ENCODE data around the gene TMEM79. TPM values are rescaled to one million over a fixed set of nuclear protein-coding genes. Genes with fewer than 3 reads are reported as not detected.

Gene TMEM79
- total and polyA plus RNA-seq, 2 experiments from 2014 or later = 0.97 to 1.5 TPM

DNA sequence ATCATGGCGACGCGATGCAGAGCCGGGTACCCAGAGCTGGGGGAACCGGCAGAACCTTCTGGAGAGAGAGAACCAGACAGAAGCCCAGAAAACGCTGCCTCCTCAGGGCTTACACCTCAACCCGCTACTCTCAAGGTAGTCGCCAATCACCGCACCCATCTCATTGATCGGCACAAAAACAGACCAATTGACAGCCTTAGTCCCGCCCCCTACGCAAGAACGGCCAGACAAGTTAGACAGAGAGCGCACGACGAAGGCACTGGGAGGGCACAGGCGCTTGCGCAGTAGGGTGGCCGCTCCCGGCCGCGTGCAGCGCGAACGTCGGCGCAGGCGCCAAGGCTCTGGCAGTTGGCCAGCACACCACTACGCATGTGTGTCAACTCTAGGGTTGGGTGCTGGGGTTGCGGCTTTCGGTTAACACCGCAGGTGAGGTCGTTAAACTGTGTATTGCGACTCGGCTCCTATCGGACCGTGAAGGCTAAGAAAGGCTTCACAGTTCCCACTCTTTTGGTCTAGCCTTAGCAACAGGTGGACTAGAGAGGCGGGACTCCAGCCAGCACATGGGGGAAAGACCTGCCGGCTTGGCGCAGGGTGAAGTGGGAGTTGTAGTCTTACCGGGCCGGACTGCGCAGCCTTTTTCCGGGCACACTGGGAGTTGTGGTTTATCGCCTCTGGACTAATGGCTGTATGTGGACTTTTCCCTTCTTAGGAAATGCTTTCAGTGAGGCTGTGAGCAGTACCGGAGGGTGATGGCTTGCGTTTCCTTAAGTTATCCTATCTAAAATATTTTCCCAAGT, 54.3 kb downstream of the TMEM79 start, which contains the start of the genes CCT3 and TSACC (continued):
- TF ChIP-seq ZNF462 (CRISPR knock-in tag; IDR thresholded peaks at IDR 0.05) (no peak), EZH2 (IDR thresholded peaks at IDR 0.05; ENCODE audit: low read depth, unreplicated experiment) (no peak), STAT1 (IDR thresholded peaks at IDR 0.05; ENCODE audit: unreplicated experiment) (no peak), CREB1 (CRISPR knock-in tag; IDR thresholded peaks at IDR 0.05; ENCODE audit: low read depth) (peak; percentile 91), NANOG (IDR thresholded peaks at IDR 0.05; ENCODE audit: borderline replicate concordance) (no peak), POLR2AphosphoS5 (IDR thresholded peaks at IDR 0.05; ENCODE audit: low read depth) (peak; percentile 89), EZH2phosphoT487 (IDR thresholded peaks at IDR 0.05; ENCODE audit: unreplicated experiment) (no peak), ZNF331 (CRISPR knock-in tag; IDR thresholded peaks at IDR 0.05; ENCODE audit: low read depth) (no peak)
- TF ChIP-seq, protein P1, sequence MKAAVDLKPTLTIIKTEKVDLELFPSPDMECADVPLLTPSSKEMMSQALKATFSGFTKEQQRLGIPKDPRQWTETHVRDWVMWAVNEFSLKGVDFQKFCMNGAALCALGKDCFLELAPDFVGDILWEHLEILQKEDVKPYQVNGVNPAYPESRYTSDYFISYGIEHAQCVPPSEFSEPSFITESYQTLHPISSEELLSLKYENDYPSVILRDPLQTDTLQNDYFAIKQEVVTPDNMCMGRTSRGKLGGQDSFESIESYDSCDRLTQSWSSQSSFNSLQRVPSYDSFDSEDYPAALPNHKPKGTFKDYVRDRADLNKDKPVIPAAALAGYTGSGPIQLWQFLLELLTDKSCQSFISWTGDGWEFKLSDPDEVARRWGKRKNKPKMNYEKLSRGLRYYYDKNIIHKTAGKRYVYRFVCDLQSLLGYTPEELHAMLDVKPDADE (IDR thresholded peaks at IDR 0.05) = peak; percentile 97

Other genes with a start within 250 kb of the TMEM79 start
- 28.4 and 30.5 TPM in 2 replicates for gene UBQLN4, start 230.5 kb upstream of the TMEM79 start, total RNA-seq (2014; rRNA removed; shearing (Covaris generic))
- 10.0 and 11.2 TPM in 2 replicates for gene UBQLN4, start 230.5 kb upstream of the TMEM79 start, polyA plus RNA-seq (2016; fragmentation: Nextera tagmentation; extraction: Ambion mirVana)
- gene LAMTOR2, start 229.5 kb upstream of the TMEM79 start, total RNA-seq (2014; rRNA removed; shearing (Covaris generic)) = 35.2 and 67.3 TPM in 2 replicates
- 108 and 113 TPM in 2 replicates for gene LAMTOR2, start 229.5 kb upstream of the TMEM79 start, polyA plus RNA-seq (2016; fragmentation: Nextera tagmentation; extraction: Ambion mirVana)
- 21.3 and 30.0 TPM in 2 replicates for gene RAB25, start 223.2 kb upstream of the TMEM79 start, total RNA-seq (2014; rRNA removed; shearing (Covaris generic))
- gene RAB25, start 223.2 kb upstream of the TMEM79 start, polyA plus RNA-seq (2016; fragmentation: Nextera tagmentation; extraction: Ambion mirVana) = 42.7 and 47.3 TPM in 2 replicates
- 31.5 and 38.1 TPM in 2 replicates for gene MEX3A, start 201.9 kb upstream of the TMEM79 start, total RNA-seq (2014; rRNA removed; shearing (Covaris generic))
- gene MEX3A, start 201.9 kb upstream of the TMEM79 start, polyA plus RNA-seq (2016; fragmentation: Nextera tagmentation; extraction: Ambion mirVana) = 18.5 and 19.7 TPM in 2 replicates
- gene LMNA, start 169.6 kb upstream of the TMEM79 start, total RNA-seq (2014; rRNA removed; shearing (Covaris generic)) = 56.3 and 68.9 TPM in 2 replicates
- gene LMNA, start 169.6 kb upstream of the TMEM79 start, polyA plus RNA-seq (2016; fragmentation: Nextera tagmentation; extraction: Ambion mirVana) = 35.5 and 38.9 TPM in 2 replicates
- 17.0 and 20.2 TPM in 2 replicates for gene SEMA4A, start 130.7 kb upstream of the TMEM79 start, total RNA-seq (2014; rRNA removed; shearing (Covaris generic))
- 5.5 and 5.6 TPM in 2 replicates for gene SEMA4A, start 130.7 kb upstream of the TMEM79 start, polyA plus RNA-seq (2016; fragmentation: Nextera tagmentation; extraction: Ambion mirVana)
- gene SLC25A44, start 90.2 kb upstream of the TMEM79 start, total RNA-seq (2014; rRNA removed; shearing (Covaris generic)) = 19.9 and 25.1 TPM in 2 replicates
- 7.0 and 7.6 TPM in 2 replicates for gene SLC25A44, start 90.2 kb upstream of the TMEM79 start, polyA plus RNA-seq (2016; fragmentation: Nextera tagmentation; extraction: Ambion mirVana)
- gene PMF1, start 71.3 kb upstream of the TMEM79 start, total RNA-seq (2014; rRNA removed; shearing (Covaris generic)) = 86.1 and 112 TPM in 2 replicates
- 118 and 120 TPM in 2 replicates for gene PMF1, start 71.3 kb upstream of the TMEM79 start, polyA plus RNA-seq (2016; fragmentation: Nextera tagmentation; extraction: Ambion mirVana)
- 0.42 and 2.7 TPM in 2 replicates for gene BGLAP, start 42.1 kb upstream of the TMEM79 start, total RNA-seq (2014; rRNA removed; shearing (Covaris generic))
- 0.36 and 1.2 TPM in 2 replicates for gene BGLAP, start 42.1 kb upstream of the TMEM79 start, polyA plus RNA-seq (2016; fragmentation: Nextera tagmentation; extraction: Ambion mirVana)
- gene PAQR6, start 36.3 kb upstream of the TMEM79 start, total RNA-seq (2014; rRNA removed; shearing (Covaris generic)) = 3.3 and 4.2 TPM in 2 replicates
- 2.4 and 2.6 TPM in 2 replicates for gene PAQR6, start 36.3 kb upstream of the TMEM79 start, polyA plus RNA-seq (2016; fragmentation: Nextera tagmentation; extraction: Ambion mirVana)
- 109 and 118 TPM in 2 replicates for gene SMG5, start 1.5 kb upstream of the TMEM79 start, total RNA-seq (2014; rRNA removed; shearing (Covaris generic))
- 21.3 and 25.9 TPM in 2 replicates for gene SMG5, start 1.5 kb upstream of the TMEM79 start, polyA plus RNA-seq (2016; fragmentation: Nextera tagmentation; extraction: Ambion mirVana)
- gene GLMP, start 11.4 kb downstream of the TMEM79 start, total RNA-seq (2014; rRNA removed; shearing (Covaris generic)) = 41.9 and 50.5 TPM in 2 replicates
- gene GLMP, start 11.4 kb downstream of the TMEM79 start, polyA plus RNA-seq (2016; fragmentation: Nextera tagmentation; extraction: Ambion mirVana) = 32.3 and 33.6 TPM in 2 replicates
- not detected in 2 replicates for gene VHLL, start 15.0 kb downstream of the TMEM79 start, total RNA-seq (2014; rRNA removed; shearing (Covaris generic))
- not detected in 2 replicates for gene VHLL, start 15.0 kb downstream of the TMEM79 start, polyA plus RNA-seq (2016; fragmentation: Nextera tagmentation; extraction: Ambion mirVana)
- gene CCT3, start 54.0 kb downstream of the TMEM79 start, total RNA-seq (2014; rRNA removed; shearing (Covaris generic)) = 526 and 618 TPM in 2 replicates
- 405 and 410 TPM in 2 replicates for gene CCT3, start 54.0 kb downstream of the TMEM79 start, polyA plus RNA-seq (2016; fragmentation: Nextera tagmentation; extraction: Ambion mirVana)
- 0.66 and 2.5 TPM in 2 replicates for gene TSACC, start 54.2 kb downstream of the TMEM79 start, total RNA-seq (2014; rRNA removed; shearing (Covaris generic))
- 9.3 and 9.8 TPM in 2 replicates for gene TSACC, start 54.2 kb downstream of the TMEM79 start, polyA plus RNA-seq (2016; fragmentation: Nextera tagmentation; extraction: Ambion mirVana)
- gene RHBG, start 84.9 kb downstream of the TMEM79 start, total RNA-seq (2014; rRNA removed; shearing (Covaris generic)) = 1.6 and 1.7 TPM in 2 replicates
- gene RHBG, start 84.9 kb downstream of the TMEM79 start, polyA plus RNA-seq (2016; fragmentation: Nextera tagmentation; extraction: Ambion mirVana) = 1.2 and 2.1 TPM in 2 replicates
- gene MEF2D, start 216.4 kb downstream of the TMEM79 start, total RNA-seq (2014; rRNA removed; shearing (Covaris generic)) = 9.7 and 15.5 TPM in 2 replicates
- gene MEF2D, start 216.4 kb downstream of the TMEM79 start, polyA plus RNA-seq (2016; fragmentation: Nextera tagmentation; extraction: Ambion mirVana) = 10.4 and 10.6 TPM in 2 replicates

Measured in GM23338 (cell line).